Measurements from ENCODE around the gene SLC27A5. TPM values are rescaled to one million over a fixed set of nuclear protein-coding genes. Genes with fewer than 3 reads are reported as not detected.

Gene SLC27A5
- total and polyA plus RNA-seq, 9 of the 15 experiments (the other 6 are each of a cell fraction or from before 2014, with no cell fraction given): 42.2 to 318 (median 64.7) TPM

- POLR2A ChIA-PET: interaction anchor here (3.1 kb wide), 1 partner anchor 21 kb away, joined by 14 read pairs; the partner anchor contains the start of gene ZBTB45
- TF ChIP-seq ZNF316 (IDR thresholded peaks at IDR 0.05) (no peak), SIN3A (IDR thresholded peaks at IDR 0.05; ENCODE audit: borderline replicate concordance in 2 of 2, control insufficient read depth in 1 of 2, low read depth in 2 of 2, low read length in 2 of 2) (no peak), NRF1 (conservative IDR thresholded peaks at IDR 0.05 in 1 of 2, IDR thresholded peaks at IDR 0.05 in 1 of 2) (no peak), ARID3A (IDR thresholded peaks at IDR 0.05; ENCODE audit: borderline replicate concordance, low read depth, low read length) (no peak), MCM7 (IDR thresholded peaks at IDR 0.05) (no peak), FOSL1 (tag; conservative IDR thresholded peaks at IDR 0.05) (no peak), ZNF561 (CRISPR knock-in tag; conservative IDR thresholded peaks at IDR 0.05) (no peak), RHOXF2B (CRISPR knock-in tag; conservative IDR thresholded peaks at IDR 0.05) (no peak), DACH1 (IDR thresholded peaks at IDR 0.05; ENCODE audit: partially characterized antibody) (no peak), RB1 (IDR thresholded peaks at IDR 0.05; ENCODE audit: low read depth) (0 out of 2 replicates have a peak, but pooled peaks have one; percentile 3), SAP30 (IDR thresholded peaks at IDR 0.05; ENCODE audit: borderline replicate concordance, insufficient read depth, low read depth, low read length, poor library complexity, severe bottlenecking) (peak; percentile 61), GABPA (tag; conservative IDR thresholded peaks at IDR 0.05; ENCODE audit: low read depth) (no peak), ZBTB9 (CRISPR knock-in tag; IDR thresholded peaks at IDR 0.05) (no peak), GATA2 (CRISPR knock-in tag; IDR thresholded peaks at IDR 0.05) (no peak), MBD2 (IDR thresholded peaks at IDR 0.05; ENCODE audit: borderline replicate concordance, low read depth) (no peak), ZNF232 (CRISPR knock-in tag; IDR thresholded peaks at IDR 0.05) (no peak)
- TF ChIP-seq, protein P1, sequence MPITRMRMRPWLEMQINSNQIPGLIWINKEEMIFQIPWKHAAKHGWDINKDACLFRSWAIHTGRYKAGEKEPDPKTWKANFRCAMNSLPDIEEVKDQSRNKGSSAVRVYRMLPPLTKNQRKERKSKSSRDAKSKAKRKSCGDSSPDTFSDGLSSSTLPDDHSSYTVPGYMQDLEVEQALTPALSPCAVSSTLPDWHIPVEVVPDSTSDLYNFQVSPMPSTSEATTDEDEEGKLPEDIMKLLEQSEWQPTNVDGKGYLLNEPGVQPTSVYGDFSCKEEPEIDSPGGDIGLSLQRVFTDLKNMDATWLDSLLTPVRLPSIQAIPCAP (CRISPR knock-in tag; IDR thresholded peaks at IDR 0.05; ENCODE audit: borderline replicate concordance): no peak
Observed at GRCh38 chr19:58498316-58499020, 13.3 kb downstream of the SLC27A5 start.

More at GRCh38 chr19:58498316-58499020, 13.3 kb downstream of the SLC27A5 start:
- peak in 2 of 4 experiments; percentile 21 to 33 for DNase-seq (ENCODE audit: extremely low read depth in 1 of 4, low spot score in 3 of 4)
- peak overlapping the region; percentile 83 for H2AFZ ChIP-seq (ENCODE audit: low read depth, low read length)
- no peaks in the 10 kb centered on the region for H4K20me1 ChIP-seq (replicated peaks; ENCODE audit: control insufficient read depth, insufficient read depth, low read length)
- in situ Hi-C loops (cut with MboI): no loop called here
- TSS peak; percentile 82 for BruUV-seq (replicated peaks)
- H3K4me2 ChIP-seq (ENCODE audit: insufficient read depth, low read length): peak overlapping the region; percentile 97
- CTCF ChIA-PET (ENCODE audit: low intra/inter-chr PET ratio): no interaction called here
- peak overlapping the region; percentile 67 for H3K4me3 ChIP-seq
- no peak for FAIRE-seq
- H3K36me3 ChIP-seq (ENCODE audit: control insufficient read depth, insufficient read depth, low read length): peaks cover 4% of the 10 kb centered on the region; the same call in 1 of the 3 replicates
- no peaks in the 10 kb centered on the region for H3K9me1 ChIP-seq (ENCODE audit: control insufficient read depth, insufficient read depth, low read length)
- WGBS (ENCODE audit: insufficient coverage, low coverage, missing lambda C conversion rate): 1% methylated on average over 17 of the region's 22 CpGs
- peak; percentile 5 for ATAC-seq
- H3K9me3 ChIP-seq (replicated peaks; ENCODE audit: control insufficient read depth, insufficient read depth, low read depth, low read length): no peaks in the 10 kb centered on the region
- H3K27ac ChIP-seq (ENCODE audit: extremely low read depth, low read depth, low read length): peak overlapping the region; percentile 73
- H3K79me2 ChIP-seq (ENCODE audit: control insufficient read depth, insufficient read depth, low read length): peaks cover 45% of the 10 kb centered on the region
- no peaks in the 10 kb centered on the region for H3K27me3 ChIP-seq (ENCODE audit: control insufficient read depth in 2 of 2, insufficient read depth in 2 of 2, low read length in 2 of 2)
- peaks cover 22 to 32% of the 10 kb centered on the region in 2 experiments; a peak in 4 of 5 replicates for H3K4me1 ChIP-seq (replicated peaks in 1 of 2; ENCODE audit: control insufficient read depth in 2 of 2, insufficient read depth in 2 of 2, low read length in 2 of 2)
- peak overlapping the region; percentile 80 to 99 for H3K9ac ChIP-seq (ENCODE audit: insufficient read depth in 1 of 2, low read depth in 2 of 2, low read length in 2 of 2)
- intact Hi-C loops (cut with micrococcal nuclease): no loop called here

All from K562 (cell line).